Loucy (cell line): Measurements from ENCODE around the gene USP17L26.
"Not testable (repeated sequence)": the region's sequence is repeated elsewhere in the genome, so short reads cannot be mapped to it uniquely, and the experiment has no call there.

Experiments used
- CTCF ChIP-seq: fragments of 200-600 bp; sonication (generic); conservative IDR thresholded peaks from 2 replicates; pipeline ENCODE4 v1.5.1; 2014; ENCODE audit warnings: mild to moderate bottlenecking, antibody characterized with exemption, low read length
- EZH2phosphoT487 ChIP-seq: fragments of 200-600 bp; IDR thresholded peaks from 2 replicates; pipeline ENCODE4 v1.6.1; 2018; ENCODE audit warnings: antibody characterized with exemption, mild to moderate bottlenecking, moderate library complexity, borderline replicate concordance

- TF ChIP-seq CTCF, EZH2phosphoT487: not testable (repeated sequence)
These were observed 9.6 kb upstream of the USP17L26 start, which contains the start of gene USP17L24 for GRCh38 chr4:9324865-9325264.
